HG02610 (cell line): Measurements from ENCODE around the gene FOXD3.

Experiments used
- ATAC-seq: cut with Tn5 transposase; IDR thresholded peaks from one replicate; pipeline ENCODE4 v1.9.1; 2021; ENCODE audit warnings: mild to moderate bottlenecking, moderate library complexity; ENCODE audit not compliant: unreplicated experiment

Gene FOXD3

GRCh38 chr1:63322114-63322943 is at the start of gene FOXD3:
FOXD3 (plus strand) TSS chr1:63322567; CDS start chr1:63323059, 492 bp downstream.
- peak; percentile 37 for ATAC-seq

- ATAC-seq = no peak
These were observed 49.6 kb upstream of the FOXD3 start for GRCh38 chr1:63272811-63273210.

GRCh38 chr1:63274371-63274770 is 48.0 kb upstream of the FOXD3 start:
- ATAC-seq = no peak

- ATAC-seq = no peak
These were observed 47.4 kb upstream of the FOXD3 start for GRCh38 chr1:63274979-63275378.

GRCh38 chr1:63276624-63277023 is 45.7 kb upstream of the FOXD3 start:
- ATAC-seq = no peak

- ATAC-seq = no peak
These were observed 44.9 kb upstream of the FOXD3 start for GRCh38 chr1:63277195-63278192.

- ATAC-seq = no peak
These were observed 40.6 kb upstream of the FOXD3 start for GRCh38 chr1:63281753-63282152.

GRCh38 chr1:63289135-63289534 is 33.2 kb upstream of the FOXD3 start:
- no peak for ATAC-seq

- ATAC-seq = no peak
These were observed 27.4 kb upstream of the FOXD3 start for GRCh38 chr1:63294803-63295594.

- ATAC-seq = no peak
These were observed 18.0 kb upstream of the FOXD3 start for GRCh38 chr1:63304410-63304809.

GRCh38 chr1:63305043-63305442 is 17.3 kb upstream of the FOXD3 start:
- ATAC-seq = no peak

GRCh38 chr1:63307196-63307794 is 15.1 kb upstream of the FOXD3 start:
- no peak for ATAC-seq

GRCh38 chr1:63316598-63316983 is 5.8 kb upstream of the FOXD3 start:
- no peak for ATAC-seq

- ATAC-seq = peak; percentile 79
These were observed 5.2 kb upstream of the FOXD3 start for GRCh38 chr1:63316984-63317816.

- no peak for ATAC-seq
These were observed 4.6 kb upstream of the FOXD3 start for GRCh38 chr1:63317817-63318152.

GRCh38 chr1:63318201-63318979 is 4.0 kb upstream of the FOXD3 start:
- ATAC-seq = no peak

- no peak for ATAC-seq
These were observed 3.0 kb upstream of the FOXD3 start for GRCh38 chr1:63319046-63320021.
